ENCODE measurements around the gene ACSL1.

- TF ChIP-seq EZH2phosphoT487 (IDR thresholded peaks at IDR 0.05; ENCODE audit: insufficient read depth, low read depth) (no peak), EZH2 (IDR thresholded peaks at IDR 0.05; ENCODE audit: insufficient read depth, poor library complexity, severe bottlenecking) (no peak)
These were observed 35.3 kb upstream of the ACSL1 start for GRCh38 chr4:184861047-184861446.
